PC-3 (cell line): ENCODE measurements around the gene PSMD1.

Experiments
- EZH2phosphoT487 ChIP-seq: fragments of 300-600 bp; sonication (generic); IDR thresholded peaks from 2 replicates; pipeline ENCODE4 v1.6.1; 2018; ENCODE audit warnings: mild to moderate bottlenecking, antibody characterized with exemption, low read length, borderline replicate concordance
- TF ChIP-seq, protein P1 (sequence below): fragments of 300-600 bp; sonication (generic); conservative IDR thresholded peaks from 2 replicates; pipeline ENCODE4 v1.5.1; 2017; ENCODE audit warnings: antibody characterized with exemption, low read depth, mild to moderate bottlenecking, low read length

DNA sequence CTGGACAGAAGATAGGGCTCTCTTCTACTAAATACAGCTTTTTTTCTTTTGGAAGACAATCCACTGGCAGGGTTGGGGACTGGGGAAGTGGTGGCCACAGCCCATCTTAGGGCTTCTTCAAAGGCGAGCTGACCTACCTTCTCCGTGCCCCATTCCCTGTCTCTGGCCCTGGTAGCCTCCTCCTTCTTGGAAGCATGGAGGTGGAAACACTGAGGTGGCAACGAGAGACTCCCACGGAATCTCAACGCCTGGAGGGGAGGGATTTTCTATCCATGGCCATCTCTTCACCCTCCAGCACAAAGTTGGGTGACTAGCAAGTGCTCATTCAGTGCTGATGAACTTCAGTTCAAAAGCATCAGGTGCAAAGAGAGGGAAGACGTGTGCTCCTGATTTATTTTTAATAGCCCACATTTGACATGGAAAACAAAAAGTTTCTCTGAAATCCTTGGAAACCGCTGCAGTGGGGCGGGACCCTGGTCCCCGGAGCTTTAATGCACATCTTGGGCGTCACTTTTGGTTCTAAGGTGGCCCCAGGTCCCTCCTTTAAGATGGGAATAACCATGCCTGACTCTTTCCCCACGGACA is 141.1 kb downstream of the PSMD1 start:
- TF ChIP-seq, protein P1, sequence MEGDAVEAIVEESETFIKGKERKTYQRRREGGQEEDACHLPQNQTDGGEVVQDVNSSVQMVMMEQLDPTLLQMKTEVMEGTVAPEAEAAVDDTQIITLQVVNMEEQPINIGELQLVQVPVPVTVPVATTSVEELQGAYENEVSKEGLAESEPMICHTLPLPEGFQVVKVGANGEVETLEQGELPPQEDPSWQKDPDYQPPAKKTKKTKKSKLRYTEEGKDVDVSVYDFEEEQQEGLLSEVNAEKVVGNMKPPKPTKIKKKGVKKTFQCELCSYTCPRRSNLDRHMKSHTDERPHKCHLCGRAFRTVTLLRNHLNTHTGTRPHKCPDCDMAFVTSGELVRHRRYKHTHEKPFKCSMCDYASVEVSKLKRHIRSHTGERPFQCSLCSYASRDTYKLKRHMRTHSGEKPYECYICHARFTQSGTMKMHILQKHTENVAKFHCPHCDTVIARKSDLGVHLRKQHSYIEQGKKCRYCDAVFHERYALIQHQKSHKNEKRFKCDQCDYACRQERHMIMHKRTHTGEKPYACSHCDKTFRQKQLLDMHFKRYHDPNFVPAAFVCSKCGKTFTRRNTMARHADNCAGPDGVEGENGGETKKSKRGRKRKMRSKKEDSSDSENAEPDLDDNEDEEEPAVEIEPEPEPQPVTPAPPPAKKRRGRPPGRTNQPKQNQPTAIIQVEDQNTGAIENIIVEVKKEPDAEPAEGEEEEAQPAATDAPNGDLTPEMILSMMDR: no peak
- TF ChIP-seq EZH2phosphoT487: no peak
